Stimulated activated effector memory CD8-positive, alpha-beta T cell treated with anti-CD3 and anti-CD28 coated beads, Interleukin-12 subunit alpha, Interleukin-12 subunit beta, amount 100 ng/mL, for 72 hours (primary cell): ENCODE results near the gene TGFBI.

Experiments
- ATAC-seq: fragments of 150-1000 bp; cut with Tn5 transposase; 2 replicates; pipeline ENCODE4 v1.10.0; 2021
- DNase-seq, 2 donors: peaks; one replicate each; pipeline ENCODE4 v3.0.0; 2021 to 2022; ENCODE audit warnings: low spot score in 2 of 2
- H3K27ac Mint-ChIP-seq: one replicate; pipeline ENCODE4 v1.8.0; 2022; ENCODE audit warnings: mild to moderate bottlenecking, mixed read lengths
- H3K36me3 Mint-ChIP-seq: one replicate; pipeline ENCODE4 v1.8.0; 2022; ENCODE audit warnings: mild to moderate bottlenecking, mixed read lengths
- H3K4me1 Mint-ChIP-seq: one replicate; pipeline ENCODE4 v1.8.0; 2022; ENCODE audit warnings: mixed read lengths
- H3K4me3 Mint-ChIP-seq: one replicate; pipeline ENCODE4 v1.8.0; 2022; ENCODE audit warnings: mild to moderate bottlenecking, mixed read lengths
- H3K9me3 Mint-ChIP-seq: one replicate; pipeline ENCODE4 v1.8.0; 2022; ENCODE audit warnings: mixed read lengths

TGFBI gene

GRCh38 chr5:136028782-136029742, at the start of gene TGFBI:
TGFBI (plus strand) TSS chr5:136028988; CDS start chr5:136029056, 68 bp downstream.
- ATAC-seq, result peak; percentile 73
- H3K9me3 Mint-ChIP-seq, result no peaks in the 10 kb centered on the region
- H3K36me3 Mint-ChIP-seq, result no peaks in the 10 kb centered on the region
- H3K4me3 Mint-ChIP-seq, result peak within 1 kb of the TSS; percentile 19
- no peak within 1 kb of the TSS for H3K27ac Mint-ChIP-seq
- peaks cover 11% of the 10 kb centered on the region for H3K4me1 Mint-ChIP-seq
- no peak for DNase-seq

GRCh38 chr5:135978993-135979392, 49.8 kb upstream of the TGFBI start:
- H3K9me3 Mint-ChIP-seq, result no peaks in the 10 kb centered on the region
- H3K4me1 Mint-ChIP-seq, result no peaks in the 10 kb centered on the region
- no peak for ATAC-seq
- no peaks in the 10 kb centered on the region for H3K36me3 Mint-ChIP-seq
- no peak for DNase-seq
- H3K27ac Mint-ChIP-seq, result no peak overlapping the region
- no peak overlapping the region for H3K4me3 Mint-ChIP-seq

GRCh38 chr5:135979510-135979909, 49.3 kb upstream of the TGFBI start:
- Mint-ChIP-seq H3K4me3 (no peak overlapping the region), H3K4me1 (no peaks in the 10 kb centered on the region), H3K36me3 (no peaks in the 10 kb centered on the region), H3K9me3 (no peaks in the 10 kb centered on the region), H3K27ac (no peak overlapping the region)
- ATAC-seq, result no peak
- no peak for DNase-seq

GRCh38 chr5:135980620-135981019, 48.2 kb upstream of the TGFBI start:
- H3K27ac Mint-ChIP-seq, result no peak overlapping the region
- H3K4me1 Mint-ChIP-seq, result no peaks in the 10 kb centered on the region
- no peaks in the 10 kb centered on the region for H3K9me3 Mint-ChIP-seq
- no peak for ATAC-seq
- no peak overlapping the region for H3K4me3 Mint-ChIP-seq
- no peak for DNase-seq
- H3K36me3 Mint-ChIP-seq, result no peaks in the 10 kb centered on the region

- H3K9me3 Mint-ChIP-seq, result no peaks in the 10 kb centered on the region
- H3K4me3 Mint-ChIP-seq, result no peak overlapping the region
- H3K36me3 Mint-ChIP-seq, result no peaks in the 10 kb centered on the region
- ATAC-seq, result no peak
- H3K4me1 Mint-ChIP-seq, result no peaks in the 10 kb centered on the region
- no peak overlapping the region for H3K27ac Mint-ChIP-seq
- DNase-seq, result no peak
Measured at GRCh38 chr5:135985951-135986350, 42.8 kb upstream of the TGFBI start.

- no peak for ATAC-seq
- Mint-ChIP-seq H3K27ac (no peak overlapping the region), H3K36me3 (no peaks in the 10 kb centered on the region), H3K9me3 (no peaks in the 10 kb centered on the region), H3K4me1 (no peaks in the 10 kb centered on the region), H3K4me3 (no peak overlapping the region)
- no peak for DNase-seq
Measured at GRCh38 chr5:135986401-135986800, 42.4 kb upstream of the TGFBI start.

GRCh38 chr5:135986891-135987401, 41.8 kb upstream of the TGFBI start:
- no peak for DNase-seq
- no peak overlapping the region for H3K4me3 Mint-ChIP-seq
- no peaks in the 10 kb centered on the region for H3K36me3 Mint-ChIP-seq
- no peaks in the 10 kb centered on the region for H3K4me1 Mint-ChIP-seq
- no peak overlapping the region for H3K27ac Mint-ChIP-seq
- no peak for ATAC-seq
- H3K9me3 Mint-ChIP-seq, result no peaks in the 10 kb centered on the region

- no peaks in the 10 kb centered on the region for H3K9me3 Mint-ChIP-seq
- no peak for DNase-seq
- ATAC-seq, result no peak
- H3K4me3 Mint-ChIP-seq, result no peak overlapping the region
- H3K36me3 Mint-ChIP-seq, result no peaks in the 10 kb centered on the region
- no peaks in the 10 kb centered on the region for H3K4me1 Mint-ChIP-seq
- H3K27ac Mint-ChIP-seq, result no peak overlapping the region
Measured at GRCh38 chr5:135988546-135988945, 40.2 kb upstream of the TGFBI start.

GRCh38 chr5:135989686-135990085, 39.1 kb upstream of the TGFBI start:
- Mint-ChIP-seq H3K4me1 (no peaks in the 10 kb centered on the region), H3K4me3 (no peak overlapping the region), H3K9me3 (no peaks in the 10 kb centered on the region), H3K36me3 (no peaks in the 10 kb centered on the region), H3K27ac (no peak overlapping the region)
- DNase-seq, result no peak
- ATAC-seq, result no peak

GRCh38 chr5:135990528-135991255, 38.1 kb upstream of the TGFBI start:
- no peaks in the 10 kb centered on the region for H3K36me3 Mint-ChIP-seq
- H3K27ac Mint-ChIP-seq, result no peak overlapping the region
- DNase-seq (no peak), ATAC-seq (no peak)
- no peaks in the 10 kb centered on the region for H3K9me3 Mint-ChIP-seq
- no peaks in the 10 kb centered on the region for H3K4me1 Mint-ChIP-seq
- H3K4me3 Mint-ChIP-seq, result no peak overlapping the region

GRCh38 chr5:135991429-135991828, 37.4 kb upstream of the TGFBI start:
- no peaks in the 10 kb centered on the region for H3K9me3 Mint-ChIP-seq
- no peaks in the 10 kb centered on the region for H3K36me3 Mint-ChIP-seq
- no peak overlapping the region for H3K27ac Mint-ChIP-seq
- no peak for DNase-seq
- no peak for ATAC-seq
- H3K4me3 Mint-ChIP-seq, result no peak overlapping the region
- H3K4me1 Mint-ChIP-seq, result no peaks in the 10 kb centered on the region

- no peak overlapping the region for H3K27ac Mint-ChIP-seq
- H3K36me3 Mint-ChIP-seq, result no peaks in the 10 kb centered on the region
- DNase-seq (no peak), ATAC-seq (peak; percentile 55)
- no peak overlapping the region for H3K4me3 Mint-ChIP-seq
- no peaks in the 10 kb centered on the region for H3K9me3 Mint-ChIP-seq
- H3K4me1 Mint-ChIP-seq, result no peaks in the 10 kb centered on the region
Measured at GRCh38 chr5:135993335-135993879, 35.4 kb upstream of the TGFBI start.

GRCh38 chr5:135993880-135994636, 34.7 kb upstream of the TGFBI start:
- Mint-ChIP-seq H3K36me3 (no peaks in the 10 kb centered on the region), H3K4me1 (no peaks in the 10 kb centered on the region), H3K27ac (no peak overlapping the region), H3K9me3 (no peaks in the 10 kb centered on the region), H3K4me3 (no peak overlapping the region)
- ATAC-seq (no peak), DNase-seq (no peak)

- no peaks in the 10 kb centered on the region for H3K36me3 Mint-ChIP-seq
- no peak overlapping the region for H3K4me3 Mint-ChIP-seq
- H3K4me1 Mint-ChIP-seq, result no peaks in the 10 kb centered on the region
- no peak overlapping the region for H3K27ac Mint-ChIP-seq
- no peak for DNase-seq
- ATAC-seq, result no peak
- no peaks in the 10 kb centered on the region for H3K9me3 Mint-ChIP-seq
Measured at GRCh38 chr5:135995976-135996375, 32.8 kb upstream of the TGFBI start.

- Mint-ChIP-seq H3K4me1 (no peaks in the 10 kb centered on the region), H3K36me3 (no peaks in the 10 kb centered on the region), H3K4me3 (no peak overlapping the region), H3K27ac (no peak overlapping the region), H3K9me3 (no peaks in the 10 kb centered on the region)
- no peak for DNase-seq
- ATAC-seq, result no peak
Measured at GRCh38 chr5:135996611-135997010, 32.2 kb upstream of the TGFBI start.
